Measurements from ENCODE around the gene MCC. TPM values are rescaled to one million over a fixed set of nuclear protein-coding genes. Genes with fewer than 3 reads are reported as not detected.

The MCC gene
- total and polyA plus RNA-seq, 2 experiments from 2014 or later, result 8.3 to 31.5 TPM

- no peak for DNase-seq (ENCODE audit: low spot score)
- Histone ChIP-seq H4K20me1 (ENCODE audit: insufficient read depth, poor library complexity, severe bottlenecking) (no peaks in the 10 kb centered on the region), H3K36me3 (replicated peaks; ENCODE audit: insufficient read depth, low read depth) (no peaks in the 10 kb centered on the region), H3K4me1 (ENCODE audit: insufficient read depth) (no peaks in the 10 kb centered on the region), H3K4me2 (no peak overlapping the region), H3K79me2 (no peaks in the 10 kb centered on the region), H3K9me2 (replicated peaks; ENCODE audit: insufficient read depth) (no peaks in the 10 kb centered on the region), H3K9me3 (ENCODE audit: low read depth) (no peaks in the 10 kb centered on the region), H2AFZ (no peak overlapping the region), H3K27ac (peak overlapping the region; percentile 4), H3K27me3 (no peaks in the 10 kb centered on the region), H3K4me3 (no peak overlapping the region)
- WGBS (ENCODE audit: low lambda C conversion rate, missing lambda C conversion rate), result 67% methylated on average over 6 of the region's 6 CpGs
- TF ChIP-seq EZH2 (IDR thresholded peaks at IDR 0.05; ENCODE audit: borderline replicate concordance), result no peak
- no peak for TF ChIP-seq CTCF (IDR thresholded peaks at IDR 0.05; ENCODE audit: poor library complexity)
- TF ChIP-seq EZH2phosphoT487 (IDR thresholded peaks at IDR 0.05; ENCODE audit: low read depth, severe bottlenecking, unreplicated experiment), result no peak
Measured at GRCh38 chr5:113040672-113041260, 447.5 kb downstream of the MCC start.

GRCh38 chr5:113039934-113040285, 448.3 kb downstream of the MCC start:
- Histone ChIP-seq H3K36me3 (replicated peaks; ENCODE audit: insufficient read depth, low read depth) (no peaks in the 10 kb centered on the region), H3K9me2 (replicated peaks; ENCODE audit: insufficient read depth) (no peaks in the 10 kb centered on the region), H3K79me2 (no peaks in the 10 kb centered on the region), H4K20me1 (ENCODE audit: insufficient read depth, poor library complexity, severe bottlenecking) (no peaks in the 10 kb centered on the region), H3K27me3 (no peaks in the 10 kb centered on the region), H3K4me2 (no peak overlapping the region), H3K4me3 (no peak overlapping the region), H3K9me3 (ENCODE audit: low read depth) (no peaks in the 10 kb centered on the region), H3K27ac (peak overlapping the region; percentile 4), H3K4me1 (ENCODE audit: insufficient read depth) (no peaks in the 10 kb centered on the region), H2AFZ (no peak overlapping the region)
- 62% methylated on average over 4 of the region's 4 CpGs for WGBS (ENCODE audit: low lambda C conversion rate, missing lambda C conversion rate)
- no peak for TF ChIP-seq CTCF (IDR thresholded peaks at IDR 0.05; ENCODE audit: poor library complexity)
- TF ChIP-seq EZH2 (IDR thresholded peaks at IDR 0.05; ENCODE audit: borderline replicate concordance), result no peak
- TF ChIP-seq EZH2phosphoT487 (IDR thresholded peaks at IDR 0.05; ENCODE audit: low read depth, severe bottlenecking, unreplicated experiment), result no peak
- no peak for DNase-seq (ENCODE audit: low spot score)

- Histone ChIP-seq H3K27me3 (no peaks in the 10 kb centered on the region), H4K20me1 (ENCODE audit: insufficient read depth, poor library complexity, severe bottlenecking) (no peaks in the 10 kb centered on the region), H3K4me1 (ENCODE audit: insufficient read depth) (no peaks in the 10 kb centered on the region), H3K9me2 (replicated peaks; ENCODE audit: insufficient read depth) (no peaks in the 10 kb centered on the region), H3K4me3 (no peak overlapping the region), H3K36me3 (replicated peaks; ENCODE audit: insufficient read depth, low read depth) (no peaks in the 10 kb centered on the region), H2AFZ (no peak overlapping the region), H3K27ac (no peak overlapping the region), H3K4me2 (no peak overlapping the region), H3K9me3 (ENCODE audit: low read depth) (no peaks in the 10 kb centered on the region), H3K79me2 (no peaks in the 10 kb centered on the region)
- TF ChIP-seq EZH2 (IDR thresholded peaks at IDR 0.05; ENCODE audit: borderline replicate concordance) (no peak), CTCF (IDR thresholded peaks at IDR 0.05; ENCODE audit: poor library complexity) (no peak), EZH2phosphoT487 (IDR thresholded peaks at IDR 0.05; ENCODE audit: low read depth, severe bottlenecking, unreplicated experiment) (no peak)
- WGBS (ENCODE audit: low lambda C conversion rate, missing lambda C conversion rate), result 91% methylated on average over 13 of the region's 14 CpGs
- no peak for DNase-seq (ENCODE audit: low spot score)
Measured at GRCh38 chr5:113039229-113039933, 448.9 kb downstream of the MCC start.

Data from hepatocyte (in vitro differentiated cells).